A549 (cell line): ENCODE measurements around the gene ANO2. TPM values are rescaled to one million over a fixed set of nuclear protein-coding genes. Genes with fewer than 3 reads are reported as not detected.

Source experiments
- ATAC-seq, 2 experiments: fragments of 200-7000 bp in 1 of 2; fragments of >200 bp in 1 of 2; cut with Nextera tagmentation in 1 of 2; cut with Tn5 transposase in 1 of 2; 3 replicates each; pipeline versions ENCODE4 v1.8.0 to v1.9.1; 2018 to 2020; ENCODE audit warnings: mild to moderate bottlenecking in 1 of 2, moderate library complexity in 1 of 2
- CTCF ChIA-PET: fragments of 300-600 bp; sonication (Branson Sonifier 250); formaldehyde crosslinking; extraction: SDS; loops from one replicate; lab custom pipeline; 2021; ENCODE audit warnings: antibody characterized with exemption, inconsistent platforms; lab: Yijun Ruan, JAX
- POLR2A ChIA-PET: fragments of 350-600 bp; formaldehyde crosslinking; extraction: SDS; loops from one replicate; lab custom pipeline; 2021; ENCODE audit warnings: antibody characterized with exemption, inconsistent platforms; lab: Yijun Ruan, JAX
- DNase-seq, 2 experiments: peaks; one replicate each; pipeline versions ENCODE4 v3.0.0 to v3.0.0-alpha.2; 2011 to 2016; ENCODE audit warnings: low read depth in 1 of 2, low spot score in 1 of 2
- FAIRE-seq: peaks from 2 replicates; lab custom pipeline; 2011; peaks lifted over from hg19 to GRCh38; lab: Jason Lieb, UNC
- H3K27ac ChIP-seq, 2 experiments: fragments of >200 bp; sonication (Bioruptor Twin); formaldehyde crosslinking; 3 replicates each; pipeline ENCODE4 v1.5.1; 2016 to 2017
- H3K4me1 ChIP-seq: fragments of >200 bp; sonication (Bioruptor Twin); formaldehyde crosslinking; 3 replicates; pipeline ENCODE4 v1.6.1; 2016
- H3K4me2 ChIP-seq: fragments of >200 bp; sonication (Bioruptor Twin); formaldehyde crosslinking; 3 replicates; pipeline ENCODE4 v1.6.1; 2016
- H3K4me3 ChIP-seq: fragments of >200 bp; sonication (Bioruptor Twin); formaldehyde crosslinking; 3 replicates; pipeline ENCODE4 v1.5.1; 2016
- H3K9me3 ChIP-seq: fragments of >200 bp; sonication (Bioruptor Twin); formaldehyde crosslinking; 3 replicates; pipeline ENCODE4 v1.6.1; 2016
- BHLHE40 ChIP-seq: IDR thresholded peaks from 2 replicates; pipeline ENCODE4 v1.6.1; 2012; ENCODE audit warnings: low read depth, low read length, inconsistent platforms
- CBX2 ChIP-seq: fragments of 200-600 bp; sonication (generic); IDR thresholded peaks from 2 replicates; pipeline ENCODE4 v1.6.1; 2016; ENCODE audit warnings: low read depth, mild to moderate bottlenecking, borderline replicate concordance
- CBX8 ChIP-seq: fragments of 200-600 bp; sonication (generic); IDR thresholded peaks from 2 replicates; pipeline ENCODE4 v1.6.1; 2016
- CHD4 ChIP-seq: fragments of 200-600 bp; sonication (generic); IDR thresholded peaks from 2 replicates; pipeline ENCODE4 v1.6.1; 2016; ENCODE audit warnings: antibody characterized with exemption, mild to moderate bottlenecking, borderline replicate concordance
- EHF ChIP-seq: fragments of 250-450 bp; sonication (Bioruptor Pico); IDR thresholded peaks from 2 replicates; pipeline ENCODE4 v1.5.0; 2020; ENCODE audit warnings: mild to moderate bottlenecking
- EP300 ChIP-seq, 2 experiments: fragments of >200 bp; sonication (Bioruptor Twin); formaldehyde crosslinking; IDR thresholded peaks; 2 replicates in 1 of 2; 3 replicates in 1 of 2; pipeline ENCODE4 v1.6.1; 2016 to 2017
- ESRRA ChIP-seq: fragments of 150-350 bp; IDR thresholded peaks from 2 replicates; pipeline ENCODE4 v1.6.1; 2014; ENCODE audit warnings: mild to moderate bottlenecking, low read length, borderline replicate concordance
- FOSB ChIP-seq: fragments of 250-450 bp; sonication (Bioruptor Pico); IDR thresholded peaks from 2 replicates; pipeline ENCODE4 v1.5.0; 2020; ENCODE audit warnings: mild to moderate bottlenecking, moderate library complexity
- FOXS1 ChIP-seq: fragments of 250-450 bp; sonication (Bioruptor Pico); IDR thresholded peaks from 2 replicates; pipeline ENCODE4 v1.5.0; 2020; ENCODE audit warnings: mild to moderate bottlenecking, moderate library complexity
- JUNB ChIP-seq: fragments of >200 bp; sonication (Bioruptor Twin); formaldehyde crosslinking; IDR thresholded peaks from 2 replicates; pipeline ENCODE4 v1.6.1; 2016
- KDM1A ChIP-seq: fragments of 200-600 bp; sonication (generic); IDR thresholded peaks from 2 replicates; pipeline ENCODE4 v1.6.1; 2016; ENCODE audit warnings: low read depth, mild to moderate bottlenecking
- KDM5A ChIP-seq: fragments of 200-600 bp; sonication (generic); IDR thresholded peaks from 2 replicates; pipeline ENCODE4 v1.6.1; 2016; ENCODE audit warnings: antibody characterized with exemption, mild to moderate bottlenecking
- MAFK ChIP-seq: fragments of 450-650 bp; IDR thresholded peaks from 2 replicates; pipeline ENCODE4 v1.6.1; 2014; ENCODE audit not compliant: partially characterized antibody
- MAX ChIP-seq: IDR thresholded peaks from 2 replicates; pipeline ENCODE4 v1.6.1; 2012
- NPAS2 ChIP-seq: fragments of 250-450 bp; sonication (Bioruptor Pico); IDR thresholded peaks from 2 replicates; pipeline ENCODE4 v1.8.0; 2022; ENCODE audit warnings: mild to moderate bottlenecking, moderate library complexity, borderline replicate concordance
- POLR2A ChIP-seq: IDR thresholded peaks from 2 replicates; pipeline ENCODE4 v1.6.1; 2012; ENCODE audit warnings: mild to moderate bottlenecking, low read length
- SMC3 ChIP-seq: fragments of >200 bp; sonication (Bioruptor Twin); formaldehyde crosslinking; IDR thresholded peaks from 3 replicates; pipeline ENCODE4 v1.6.1; 2018; ENCODE audit warnings: inconsistent platforms
- WGBS: methylation state at CpG from one replicate; pipeline ENCODE4 v1.1.6; 2017; ENCODE audit errors: missing lambda C conversion rate; 5-methylcytosine and 5-hydroxymethylcytosine counted together
- polyA plus RNA-seq, 4 experiments: library from polyadenylated mRNA; depleted of rRNA in 3 of 4; stranded (reverse); fragments of >200 nt; fragmentation: RNase III in 1 of 4; extraction: RNeasy Plus Mini Kit Qiagen cat#74134 plus additional on column Dnase treatment in 1 of 4; gene quantifications; 2 replicates in 3 of 4; 3 replicates in 1 of 4; pipeline ENCODE4 v1.2.3, GENCODE V29; 2011 to 2017
- TF ChIP-seq, protein P1 (sequence below): fragments of 250-450 bp; sonication (Bioruptor Pico); IDR thresholded peaks from 2 replicates; pipeline ENCODE4 v1.5.0; 2020; ENCODE audit warnings: low read depth, mild to moderate bottlenecking, moderate library complexity
- TF ChIP-seq, protein P2 (sequence below): fragments of >200 bp; sonication (Bioruptor Twin); formaldehyde crosslinking; IDR thresholded peaks from 3 replicates; pipeline ENCODE4 v1.5.1; 2016
- TF ChIP-seq, protein P3 (sequence below): fragments of >200 bp; sonication (Bioruptor Twin); formaldehyde crosslinking; IDR thresholded peaks from 2 replicates; pipeline ENCODE4 v1.6.1; 2016
- TF ChIP-seq, protein P4 (sequence below): fragments of 450-650 bp; IDR thresholded peaks from 2 replicates; pipeline ENCODE4 v1.6.1; 2014; ENCODE audit warnings: antibody characterized with exemption
- TF ChIP-seq, protein P5 (sequence below): fragments of >200 bp; sonication (Bioruptor Twin); formaldehyde crosslinking; IDR thresholded peaks from 3 replicates; pipeline ENCODE4 v1.6.1; 2016

ANO2 gene
- polyA plus RNA-seq, 2 of the 4 experiments (the other 2 are of a cell fraction): not detected

DNA sequence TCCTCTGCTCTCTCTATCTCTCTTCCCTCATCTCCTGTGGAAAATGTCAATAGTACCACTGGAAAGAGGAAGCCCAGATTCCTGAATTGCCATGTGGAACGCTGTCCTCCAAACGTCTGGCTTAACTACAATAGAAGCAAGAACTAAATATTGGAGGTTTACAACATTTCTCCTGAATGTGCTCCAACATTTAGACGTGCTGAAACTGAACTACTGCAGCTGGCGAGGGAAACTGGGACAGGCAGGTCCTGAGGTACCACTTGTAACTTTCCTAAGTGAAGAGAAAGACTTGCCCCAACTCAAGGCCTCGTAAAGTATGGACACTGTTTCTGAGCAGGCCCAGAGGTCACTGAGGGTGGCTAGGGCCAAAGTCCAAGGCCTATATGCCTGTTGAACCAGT, 325.4 kb downstream of the ANO2 start:
- no peak for TF ChIP-seq NPAS2 (CRISPR knock-in tag)
- WGBS: 9% methylated on average over 5 of the region's 5 CpGs
- no peak for FAIRE-seq

GRCh38 chr12:5616854-5617253, 328.2 kb downstream of the ANO2 start:
- 53% methylated on average over 4 of the region's 4 CpGs for WGBS
- TF ChIP-seq FOXS1 (CRISPR knock-in tag) (no peak), NPAS2 (CRISPR knock-in tag) (no peak), CBX2 (no peak)
- TF ChIP-seq, protein P1, sequence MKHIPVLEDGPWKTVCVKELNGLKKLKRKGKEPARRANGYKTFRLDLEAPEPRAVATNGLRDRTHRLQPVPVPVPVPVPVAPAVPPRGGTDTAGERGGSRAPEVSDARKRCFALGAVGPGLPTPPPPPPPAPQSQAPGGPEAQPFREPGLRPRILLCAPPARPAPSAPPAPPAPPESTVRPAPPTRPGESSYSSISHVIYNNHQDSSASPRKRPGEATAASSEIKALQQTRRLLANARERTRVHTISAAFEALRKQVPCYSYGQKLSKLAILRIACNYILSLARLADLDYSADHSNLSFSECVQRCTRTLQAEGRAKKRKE (CRISPR knock-in tag): no peak
- TF ChIP-seq, all 56 proteins: peak for 0

More for the DNA sequence above, 325.4 kb downstream of the ANO2 start:
- DNase-seq (no peak), ATAC-seq (no peak)
- ChIA-PET POLR2A (no interaction called here), CTCF (no interaction called here)
- no peak overlapping the region for H3K4me2 ChIP-seq
- H3K27ac ChIP-seq: no peak overlapping the region
- H3K9me3 ChIP-seq: no peaks in the 10 kb centered on the region
- H3K4me1 ChIP-seq: no peaks in the 10 kb centered on the region
- H3K4me3 ChIP-seq: no peak overlapping the region

GRCh38 chr12:5615760-5616159, 329.3 kb downstream of the ANO2 start:
- Histone ChIP-seq H3K4me3 (no peak overlapping the region), H3K9me3 (no peaks in the 10 kb centered on the region)
- CTCF ChIA-PET: no interaction called here
- no peak for DNase-seq
- no peak for FAIRE-seq
- WGBS: 0% methylated on average over 1 of the region's 1 CpG
- TF ChIP-seq, protein P2, sequence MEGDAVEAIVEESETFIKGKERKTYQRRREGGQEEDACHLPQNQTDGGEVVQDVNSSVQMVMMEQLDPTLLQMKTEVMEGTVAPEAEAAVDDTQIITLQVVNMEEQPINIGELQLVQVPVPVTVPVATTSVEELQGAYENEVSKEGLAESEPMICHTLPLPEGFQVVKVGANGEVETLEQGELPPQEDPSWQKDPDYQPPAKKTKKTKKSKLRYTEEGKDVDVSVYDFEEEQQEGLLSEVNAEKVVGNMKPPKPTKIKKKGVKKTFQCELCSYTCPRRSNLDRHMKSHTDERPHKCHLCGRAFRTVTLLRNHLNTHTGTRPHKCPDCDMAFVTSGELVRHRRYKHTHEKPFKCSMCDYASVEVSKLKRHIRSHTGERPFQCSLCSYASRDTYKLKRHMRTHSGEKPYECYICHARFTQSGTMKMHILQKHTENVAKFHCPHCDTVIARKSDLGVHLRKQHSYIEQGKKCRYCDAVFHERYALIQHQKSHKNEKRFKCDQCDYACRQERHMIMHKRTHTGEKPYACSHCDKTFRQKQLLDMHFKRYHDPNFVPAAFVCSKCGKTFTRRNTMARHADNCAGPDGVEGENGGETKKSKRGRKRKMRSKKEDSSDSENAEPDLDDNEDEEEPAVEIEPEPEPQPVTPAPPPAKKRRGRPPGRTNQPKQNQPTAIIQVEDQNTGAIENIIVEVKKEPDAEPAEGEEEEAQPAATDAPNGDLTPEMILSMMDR: no peak
- TF ChIP-seq, protein P3, sequence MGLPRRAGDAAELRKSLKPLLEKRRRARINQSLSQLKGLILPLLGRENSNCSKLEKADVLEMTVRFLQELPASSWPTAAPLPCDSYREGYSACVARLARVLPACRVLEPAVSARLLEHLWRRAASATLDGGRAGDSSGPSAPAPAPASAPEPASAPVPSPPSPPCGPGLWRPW: no peak
- no peak for TF ChIP-seq CBX8
- no peak for TF ChIP-seq NPAS2 (CRISPR knock-in tag)
- TF ChIP-seq KDM1A: no peak
- TF ChIP-seq CHD4: no peak
- TF ChIP-seq, protein P4, sequence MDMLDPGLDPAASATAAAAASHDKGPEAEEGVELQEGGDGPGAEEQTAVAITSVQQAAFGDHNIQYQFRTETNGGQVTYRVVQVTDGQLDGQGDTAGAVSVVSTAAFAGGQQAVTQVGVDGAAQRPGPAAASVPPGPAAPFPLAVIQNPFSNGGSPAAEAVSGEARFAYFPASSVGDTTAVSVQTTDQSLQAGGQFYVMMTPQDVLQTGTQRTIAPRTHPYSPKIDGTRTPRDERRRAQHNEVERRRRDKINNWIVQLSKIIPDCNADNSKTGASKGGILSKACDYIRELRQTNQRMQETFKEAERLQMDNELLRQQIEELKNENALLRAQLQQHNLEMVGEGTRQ: no peak
- TF ChIP-seq, protein P5, sequence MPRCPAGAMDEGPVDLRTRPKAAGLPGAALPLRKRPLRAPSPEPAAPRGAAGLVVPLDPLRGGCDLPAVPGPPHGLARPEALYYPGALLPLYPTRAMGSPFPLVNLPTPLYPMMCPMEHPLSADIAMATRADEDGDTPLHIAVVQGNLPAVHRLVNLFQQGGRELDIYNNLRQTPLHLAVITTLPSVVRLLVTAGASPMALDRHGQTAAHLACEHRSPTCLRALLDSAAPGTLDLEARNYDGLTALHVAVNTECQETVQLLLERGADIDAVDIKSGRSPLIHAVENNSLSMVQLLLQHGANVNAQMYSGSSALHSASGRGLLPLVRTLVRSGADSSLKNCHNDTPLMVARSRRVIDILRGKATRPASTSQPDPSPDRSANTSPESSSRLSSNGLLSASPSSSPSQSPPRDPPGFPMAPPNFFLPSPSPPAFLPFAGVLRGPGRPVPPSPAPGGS: no peak
- TF ChIP-seq MAFK: no peak
- TF ChIP-seq CBX2: no peak
- TF ChIP-seq EHF: no peak
- no peak for TF ChIP-seq MAX
- TF ChIP-seq ESRRA: no peak
- no peak for TF ChIP-seq KDM5A
- no peak for TF ChIP-seq EP300 (IDR thresholded peaks at IDR 0.05)
- no peak for TF ChIP-seq JUNB
- TF ChIP-seq FOSB (CRISPR knock-in tag): no peak
- TF ChIP-seq SMC3: no peak
- TF ChIP-seq POLR2A: no peak
- no peak for TF ChIP-seq BHLHE40
- TF ChIP-seq, all 56 proteins: peak for 0
- Histone ChIP-seq H3K4me2 (no peak overlapping the region), H3K4me1 (no peaks in the 10 kb centered on the region), H3K27ac (no peak overlapping the region)
- POLR2A ChIA-PET: no interaction called here
- no peak for ATAC-seq

More at GRCh38 chr12:5616854-5617253, 328.2 kb downstream of the ANO2 start:
- no peak overlapping the region for H3K4me2 ChIP-seq
- ChIA-PET POLR2A (no interaction called here), CTCF (no interaction called here)
- H3K27ac ChIP-seq: no peak overlapping the region
- FAIRE-seq (no peak), DNase-seq (no peak), ATAC-seq (no peak)
- H3K4me1 ChIP-seq: no peaks in the 10 kb centered on the region
- H3K4me3 ChIP-seq: no peak overlapping the region
- H3K9me3 ChIP-seq: no peaks in the 10 kb centered on the region
